DMS 273 (cell line): ENCODE results near the gene FCRL5.
"Not testable (repeated sequence)": the region's sequence is repeated elsewhere in the genome, so short reads cannot be mapped to it uniquely, and the experiment has no call there.

Experiments used
- DNase-seq: peaks from one replicate; lab custom pipeline; 2025; ENCODE audit not compliant: unreplicated experiment; lab: John Stamatoyannopoulos, UW

Gene FCRL5

GRCh38 chr1:157488156-157488555 lies 64.2 kb downstream of the FCRL5 start:
- DNase-seq: no peak

GRCh38 chr1:157487504-157487903 lies 64.8 kb downstream of the FCRL5 start:
- DNase-seq: no peak

GRCh38 chr1:157487096-157487495 lies 65.2 kb downstream of the FCRL5 start:
- no peak for DNase-seq

- not testable (repeated sequence) for DNase-seq
Measured at GRCh38 chr1:157486400-157486799, 65.9 kb downstream of the FCRL5 start.

GRCh38 chr1:157485793-157486192 lies 66.5 kb downstream of the FCRL5 start:
- no peak for DNase-seq

GRCh38 chr1:157484573-157484972 lies 67.7 kb downstream of the FCRL5 start:
- no peak for DNase-seq

GRCh38 chr1:157483635-157484034 lies 68.7 kb downstream of the FCRL5 start:
- DNase-seq: no peak

GRCh38 chr1:157482717-157483116 lies 69.6 kb downstream of the FCRL5 start:
- DNase-seq: no peak

- DNase-seq: no peak
Measured at GRCh38 chr1:157482174-157482573, 70.1 kb downstream of the FCRL5 start.

- DNase-seq: no peak
Measured at GRCh38 chr1:157478030-157478429, 74.3 kb downstream of the FCRL5 start.

- DNase-seq: no peak
Measured at GRCh38 chr1:157477419-157477818, 74.9 kb downstream of the FCRL5 start.

GRCh38 chr1:157472959-157473358 lies 79.4 kb downstream of the FCRL5 start:
- DNase-seq: no peak

- no peak for DNase-seq
Measured at GRCh38 chr1:157472056-157472701, 80.1 kb downstream of the FCRL5 start.

- DNase-seq: no peak
Measured at GRCh38 chr1:157471531-157471930, 80.8 kb downstream of the FCRL5 start.

GRCh38 chr1:157469752-157470675 lies 82.3 kb downstream of the FCRL5 start:
- no peak for DNase-seq

GRCh38 chr1:157469300-157469699 lies 83.0 kb downstream of the FCRL5 start:
- no peak for DNase-seq

GRCh38 chr1:157466011-157466410 lies 86.3 kb downstream of the FCRL5 start:
- DNase-seq: no peak
